ENCODE measurements around the gene NCSTN.

The NCSTN gene

GRCh38 chr1:160332516-160332915 is 10.7 kb upstream of the NCSTN start:
- no peak overlapping the region for H3K27ac ChIP-seq
- H3K4me3 ChIP-seq, result no peak overlapping the region
- TF ChIP-seq, protein P1, sequence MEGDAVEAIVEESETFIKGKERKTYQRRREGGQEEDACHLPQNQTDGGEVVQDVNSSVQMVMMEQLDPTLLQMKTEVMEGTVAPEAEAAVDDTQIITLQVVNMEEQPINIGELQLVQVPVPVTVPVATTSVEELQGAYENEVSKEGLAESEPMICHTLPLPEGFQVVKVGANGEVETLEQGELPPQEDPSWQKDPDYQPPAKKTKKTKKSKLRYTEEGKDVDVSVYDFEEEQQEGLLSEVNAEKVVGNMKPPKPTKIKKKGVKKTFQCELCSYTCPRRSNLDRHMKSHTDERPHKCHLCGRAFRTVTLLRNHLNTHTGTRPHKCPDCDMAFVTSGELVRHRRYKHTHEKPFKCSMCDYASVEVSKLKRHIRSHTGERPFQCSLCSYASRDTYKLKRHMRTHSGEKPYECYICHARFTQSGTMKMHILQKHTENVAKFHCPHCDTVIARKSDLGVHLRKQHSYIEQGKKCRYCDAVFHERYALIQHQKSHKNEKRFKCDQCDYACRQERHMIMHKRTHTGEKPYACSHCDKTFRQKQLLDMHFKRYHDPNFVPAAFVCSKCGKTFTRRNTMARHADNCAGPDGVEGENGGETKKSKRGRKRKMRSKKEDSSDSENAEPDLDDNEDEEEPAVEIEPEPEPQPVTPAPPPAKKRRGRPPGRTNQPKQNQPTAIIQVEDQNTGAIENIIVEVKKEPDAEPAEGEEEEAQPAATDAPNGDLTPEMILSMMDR (IDR thresholded peaks at IDR 0.05), result no peak
- DNase-seq (ENCODE audit: low spot score), result no peak

GRCh38 chr1:160338580-160338979 is 4.6 kb upstream of the NCSTN start:
- Histone ChIP-seq H3K27ac (no peak overlapping the region), H3K4me3 (no peak overlapping the region)
- TF ChIP-seq, protein P1 (IDR thresholded peaks at IDR 0.05), result no peak
- no peak for DNase-seq (ENCODE audit: low spot score)

- TF ChIP-seq, protein P1 (IDR thresholded peaks at IDR 0.05), result no peak
- no peak for DNase-seq (ENCODE audit: low spot score)
- H3K4me3 ChIP-seq, result no peak overlapping the region
- no peak overlapping the region for H3K27ac ChIP-seq
Measured at GRCh38 chr1:160340146-160340545, 3.0 kb upstream of the NCSTN start.

DNA sequence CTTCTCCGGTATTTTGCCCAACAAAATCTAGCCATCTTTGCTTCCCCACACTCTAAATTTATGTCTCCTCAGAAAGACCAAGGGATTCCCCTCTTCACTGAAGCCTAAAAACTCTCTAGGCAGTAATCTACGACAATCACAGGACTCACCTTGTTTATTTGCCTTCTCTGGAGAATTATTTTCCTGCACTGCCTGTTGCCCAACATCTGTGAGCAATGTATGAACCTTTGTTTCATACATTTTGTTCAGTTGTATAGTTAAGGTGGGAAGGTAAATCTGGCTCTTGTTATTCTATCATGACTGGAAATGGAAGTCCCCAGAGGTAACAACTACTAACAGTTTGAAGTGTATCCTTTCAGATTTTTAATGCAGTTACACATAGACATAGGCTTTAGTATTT is 2.3 kb upstream of the NCSTN start:
- DNase-seq (ENCODE audit: low spot score), result no peak
- TF ChIP-seq, protein P1 (IDR thresholded peaks at IDR 0.05), result no peak
- H3K27ac ChIP-seq, result no peak overlapping the region
- H3K4me3 ChIP-seq, result peak overlapping the region; percentile 85

DNA sequence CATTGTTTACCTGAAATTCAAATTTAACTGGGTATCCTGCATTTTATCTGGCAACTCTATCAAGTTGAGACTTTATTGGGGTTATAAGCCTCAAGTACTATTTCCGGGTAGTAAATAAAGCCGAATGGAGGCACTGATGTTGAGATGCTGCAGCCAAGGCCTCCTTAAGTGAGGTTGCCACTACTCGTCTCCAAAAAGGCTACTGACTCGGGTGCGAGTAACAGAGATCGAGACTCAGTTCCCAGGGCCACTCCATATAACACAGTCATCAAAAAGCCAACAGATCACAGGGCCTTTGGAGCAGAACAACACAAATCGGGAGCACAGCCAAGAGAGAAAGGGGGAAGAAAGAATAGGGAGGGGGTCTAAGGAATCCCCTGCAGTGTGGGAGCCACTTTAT is 657 bp upstream of the NCSTN start:
- TF ChIP-seq, protein P1 (IDR thresholded peaks at IDR 0.05), result no peak
- DNase-seq (ENCODE audit: low spot score), result no peak
- peak overlapping the region; percentile 84 to 87 for H3K27ac ChIP-seq
- H3K4me3 ChIP-seq, result peak overlapping the region; percentile 85

GRCh38 chr1:160344241-160344640 is 1.1 kb downstream of the NCSTN start:
- peak overlapping the region; percentile 85 for H3K4me3 ChIP-seq
- H3K27ac ChIP-seq, result no peak overlapping the region
- DNase-seq (ENCODE audit: low spot score), result no peak
- TF ChIP-seq, protein P1 (IDR thresholded peaks at IDR 0.05), result no peak

DNA sequence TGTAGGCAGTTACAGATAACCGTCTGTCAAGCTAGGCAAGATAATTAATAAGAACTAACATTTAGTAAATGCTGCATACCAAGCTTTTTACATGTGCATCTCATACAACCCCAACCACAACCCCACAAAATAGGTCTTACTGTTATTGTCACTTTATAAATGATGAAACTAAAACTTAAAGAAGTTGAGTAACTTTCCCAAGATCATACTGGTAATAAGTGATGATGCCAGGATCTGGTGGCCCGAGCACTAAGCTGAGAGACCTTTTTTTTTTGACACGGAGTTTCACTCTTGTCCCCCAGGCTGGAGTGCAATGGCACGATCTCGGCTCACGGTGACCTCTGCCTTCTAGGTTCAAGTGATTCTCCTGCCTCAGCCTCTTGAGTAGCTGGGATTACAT is 1.8 kb downstream of the NCSTN start:
- no peak overlapping the region for H3K4me3 ChIP-seq
- DNase-seq (ENCODE audit: low spot score), result no peak
- TF ChIP-seq, protein P1 (IDR thresholded peaks at IDR 0.05), result no peak
- no peak overlapping the region for H3K27ac ChIP-seq
